ENCODE measurements around the gene C19orf38. TPM values are rescaled to one million over a fixed set of nuclear protein-coding genes. Genes with fewer than 3 reads are reported as not detected.

The C19orf38 gene
- total and polyA plus RNA-seq, 2 experiments from 2014 or later: 0.45 TPM; not detected in 1

GRCh38 chr19:10852941-10853340 is 4.7 kb downstream of the C19orf38 start:
- Histone ChIP-seq H3K79me2 (replicated peaks; ENCODE audit: insufficient read depth) (no peaks in the 10 kb centered on the region), H2AFZ (no peak overlapping the region; the same call in 1 of the 2 replicates), H3K27ac (ENCODE audit: low read depth) (no peak overlapping the region), H3K4me3 (no peak overlapping the region), H3K27me3 (ENCODE audit: insufficient read depth) (no peaks in the 10 kb centered on the region), H3K9me2 (ENCODE audit: insufficient read depth) (no peaks in the 10 kb centered on the region; the same call in 1 of the 2 replicates), H3K36me3 (ENCODE audit: insufficient read depth) (no peaks in the 10 kb centered on the region), H4K20me1 (replicated peaks; ENCODE audit: insufficient read depth) (no peaks in the 10 kb centered on the region), H3K4me1 (ENCODE audit: insufficient read depth) (no peaks in the 10 kb centered on the region), H3K4me2 (no peak overlapping the region), H3F3A (replicated peaks; ENCODE audit: low read depth) (no peaks in the 10 kb centered on the region)
- peaks cover 10% of the 10 kb centered on the region for H3K27me3 Mint-ChIP-seq (ENCODE audit: insufficient read depth, low read depth, poor library complexity)
- no peaks in the 10 kb centered on the region for H3K4me1 Mint-ChIP-seq
- H3K36me3 Mint-ChIP-seq (ENCODE audit: low read depth): no peaks in the 10 kb centered on the region; the same call in 2 of the 3 replicates
- TF ChIP-seq STAT1 (IDR thresholded peaks at IDR 0.05; ENCODE audit: unreplicated experiment): no peak
- no peak for TF ChIP-seq POLR2AphosphoS5 (IDR thresholded peaks at IDR 0.05; ENCODE audit: low read depth)
- no peak for TF ChIP-seq ZNF331 (CRISPR knock-in tag; IDR thresholded peaks at IDR 0.05; ENCODE audit: low read depth)
- TF ChIP-seq, protein P1, sequence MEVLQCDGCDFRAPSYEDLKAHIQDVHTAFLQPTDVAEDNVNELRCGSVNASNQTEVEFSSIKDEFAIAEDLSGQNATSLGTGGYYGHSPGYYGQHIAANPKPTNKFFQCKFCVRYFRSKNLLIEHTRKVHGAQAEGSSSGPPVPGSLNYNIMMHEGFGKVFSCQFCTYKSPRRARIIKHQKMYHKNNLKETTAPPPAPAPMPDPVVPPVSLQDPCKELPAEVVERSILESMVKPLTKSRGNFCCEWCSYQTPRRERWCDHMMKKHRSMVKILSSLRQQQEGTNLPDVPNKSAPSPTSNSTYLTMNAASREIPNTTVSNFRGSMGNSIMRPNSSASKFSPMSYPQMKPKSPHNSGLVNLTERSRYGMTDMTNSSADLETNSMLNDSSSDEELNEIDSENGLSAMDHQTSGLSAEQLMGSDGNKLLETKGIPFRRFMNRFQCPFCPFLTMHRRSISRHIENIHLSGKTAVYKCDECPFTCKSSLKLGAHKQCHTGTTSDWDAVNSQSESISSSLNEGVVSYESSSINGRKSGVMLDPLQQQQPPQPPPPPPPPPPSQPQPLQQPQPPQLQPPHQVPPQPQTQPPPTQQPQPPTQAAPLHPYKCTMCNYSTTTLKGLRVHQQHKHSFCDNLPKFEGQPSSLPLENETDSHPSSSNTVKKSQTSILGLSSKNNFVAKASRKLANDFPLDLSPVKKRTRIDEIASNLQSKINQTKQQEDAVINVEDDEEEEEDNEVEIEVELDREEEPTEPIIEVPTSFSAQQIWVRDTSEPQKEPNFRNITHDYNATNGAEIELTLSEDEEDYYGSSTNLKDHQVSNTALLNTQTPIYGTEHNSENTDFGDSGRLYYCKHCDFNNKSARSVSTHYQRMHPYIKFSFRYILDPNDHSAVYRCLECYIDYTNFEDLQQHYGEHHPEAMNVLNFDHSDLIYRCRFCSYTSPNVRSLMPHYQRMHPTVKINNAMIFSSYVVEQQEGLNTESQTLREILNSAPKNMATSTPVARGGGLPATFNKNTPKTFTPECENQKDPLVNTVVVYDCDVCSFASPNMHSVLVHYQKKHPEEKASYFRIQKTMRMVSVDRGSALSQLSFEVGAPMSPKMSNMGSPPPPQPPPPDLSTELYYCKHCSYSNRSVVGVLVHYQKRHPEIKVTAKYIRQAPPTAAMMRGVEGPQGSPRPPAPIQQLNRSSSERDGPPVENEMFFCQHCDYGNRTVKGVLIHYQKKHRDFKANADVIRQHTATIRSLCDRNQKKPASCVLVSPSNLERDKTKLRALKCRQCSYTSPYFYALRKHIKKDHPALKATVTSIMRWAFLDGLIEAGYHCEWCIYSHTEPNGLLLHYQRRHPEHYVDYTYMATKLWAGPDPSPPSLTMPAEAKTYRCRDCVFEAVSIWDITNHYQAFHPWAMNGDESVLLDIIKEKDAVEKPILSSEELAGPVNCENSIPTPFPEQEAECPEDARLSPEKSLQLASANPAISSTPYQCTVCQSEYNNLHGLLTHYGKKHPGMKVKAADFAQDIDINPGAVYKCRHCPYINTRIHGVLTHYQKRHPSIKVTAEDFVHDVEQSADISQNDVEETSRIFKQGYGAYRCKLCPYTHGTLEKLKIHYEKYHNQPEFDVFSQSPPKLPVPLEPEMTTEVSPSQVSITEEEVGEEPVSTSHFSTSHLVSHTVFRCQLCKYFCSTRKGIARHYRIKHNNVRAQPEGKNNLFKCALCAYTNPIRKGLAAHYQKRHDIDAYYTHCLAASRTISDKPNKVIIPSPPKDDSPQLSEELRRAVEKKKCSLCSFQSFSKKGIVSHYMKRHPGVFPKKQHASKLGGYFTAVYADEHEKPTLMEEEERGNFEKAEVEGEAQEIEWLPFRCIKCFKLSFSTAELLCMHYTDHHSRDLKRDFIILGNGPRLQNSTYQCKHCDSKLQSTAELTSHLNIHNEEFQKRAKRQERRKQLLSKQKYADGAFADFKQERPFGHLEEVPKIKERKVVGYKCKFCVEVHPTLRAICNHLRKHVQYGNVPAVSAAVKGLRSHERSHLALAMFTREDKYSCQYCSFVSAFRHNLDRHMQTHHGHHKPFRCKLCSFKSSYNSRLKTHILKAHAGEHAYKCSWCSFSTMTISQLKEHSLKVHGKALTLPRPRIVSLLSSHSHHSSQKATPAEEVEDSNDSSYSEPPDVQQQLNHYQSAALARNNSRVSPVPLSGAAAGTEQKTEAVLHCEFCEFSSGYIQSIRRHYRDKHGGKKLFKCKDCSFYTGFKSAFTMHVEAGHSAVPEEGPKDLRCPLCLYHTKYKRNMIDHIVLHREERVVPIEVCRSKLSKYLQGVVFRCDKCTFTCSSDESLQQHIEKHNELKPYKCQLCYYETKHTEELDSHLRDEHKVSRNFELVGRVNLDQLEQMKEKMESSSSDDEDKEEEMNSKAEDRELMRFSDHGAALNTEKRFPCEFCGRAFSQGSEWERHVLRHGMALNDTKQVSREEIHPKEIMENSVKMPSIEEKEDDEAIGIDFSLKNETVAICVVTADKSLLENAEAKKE (CRISPR knock-in tag; IDR thresholded peaks at IDR 0.05): no peak
- no peak for TF ChIP-seq EZH2phosphoT487 (IDR thresholded peaks at IDR 0.05; ENCODE audit: unreplicated experiment)
- no peak for TF ChIP-seq JUNB (IDR thresholded peaks at IDR 0.05; ENCODE audit: unreplicated experiment)
- no peak for TF ChIP-seq EZH2 (IDR thresholded peaks at IDR 0.05; ENCODE audit: low read depth, unreplicated experiment)
- TF ChIP-seq ZNF114 (CRISPR knock-in tag; IDR thresholded peaks at IDR 0.05): no peak
- TF ChIP-seq, protein P2, sequence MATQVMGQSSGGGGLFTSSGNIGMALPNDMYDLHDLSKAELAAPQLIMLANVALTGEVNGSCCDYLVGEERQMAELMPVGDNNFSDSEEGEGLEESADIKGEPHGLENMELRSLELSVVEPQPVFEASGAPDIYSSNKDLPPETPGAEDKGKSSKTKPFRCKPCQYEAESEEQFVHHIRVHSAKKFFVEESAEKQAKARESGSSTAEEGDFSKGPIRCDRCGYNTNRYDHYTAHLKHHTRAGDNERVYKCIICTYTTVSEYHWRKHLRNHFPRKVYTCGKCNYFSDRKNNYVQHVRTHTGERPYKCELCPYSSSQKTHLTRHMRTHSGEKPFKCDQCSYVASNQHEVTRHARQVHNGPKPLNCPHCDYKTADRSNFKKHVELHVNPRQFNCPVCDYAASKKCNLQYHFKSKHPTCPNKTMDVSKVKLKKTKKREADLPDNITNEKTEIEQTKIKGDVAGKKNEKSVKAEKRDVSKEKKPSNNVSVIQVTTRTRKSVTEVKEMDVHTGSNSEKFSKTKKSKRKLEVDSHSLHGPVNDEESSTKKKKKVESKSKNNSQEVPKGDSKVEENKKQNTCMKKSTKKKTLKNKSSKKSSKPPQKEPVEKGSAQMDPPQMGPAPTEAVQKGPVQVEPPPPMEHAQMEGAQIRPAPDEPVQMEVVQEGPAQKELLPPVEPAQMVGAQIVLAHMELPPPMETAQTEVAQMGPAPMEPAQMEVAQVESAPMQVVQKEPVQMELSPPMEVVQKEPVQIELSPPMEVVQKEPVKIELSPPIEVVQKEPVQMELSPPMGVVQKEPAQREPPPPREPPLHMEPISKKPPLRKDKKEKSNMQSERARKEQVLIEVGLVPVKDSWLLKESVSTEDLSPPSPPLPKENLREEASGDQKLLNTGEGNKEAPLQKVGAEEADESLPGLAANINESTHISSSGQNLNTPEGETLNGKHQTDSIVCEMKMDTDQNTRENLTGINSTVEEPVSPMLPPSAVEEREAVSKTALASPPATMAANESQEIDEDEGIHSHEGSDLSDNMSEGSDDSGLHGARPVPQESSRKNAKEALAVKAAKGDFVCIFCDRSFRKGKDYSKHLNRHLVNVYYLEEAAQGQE (IDR thresholded peaks at IDR 0.05; ENCODE audit: unreplicated experiment): no peak
- TF ChIP-seq, protein P3, sequence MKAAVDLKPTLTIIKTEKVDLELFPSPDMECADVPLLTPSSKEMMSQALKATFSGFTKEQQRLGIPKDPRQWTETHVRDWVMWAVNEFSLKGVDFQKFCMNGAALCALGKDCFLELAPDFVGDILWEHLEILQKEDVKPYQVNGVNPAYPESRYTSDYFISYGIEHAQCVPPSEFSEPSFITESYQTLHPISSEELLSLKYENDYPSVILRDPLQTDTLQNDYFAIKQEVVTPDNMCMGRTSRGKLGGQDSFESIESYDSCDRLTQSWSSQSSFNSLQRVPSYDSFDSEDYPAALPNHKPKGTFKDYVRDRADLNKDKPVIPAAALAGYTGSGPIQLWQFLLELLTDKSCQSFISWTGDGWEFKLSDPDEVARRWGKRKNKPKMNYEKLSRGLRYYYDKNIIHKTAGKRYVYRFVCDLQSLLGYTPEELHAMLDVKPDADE (IDR thresholded peaks at IDR 0.05): no peak
- TF ChIP-seq NANOG (IDR thresholded peaks at IDR 0.05; ENCODE audit: borderline replicate concordance): no peak
- TF ChIP-seq CREB1 (CRISPR knock-in tag; IDR thresholded peaks at IDR 0.05; ENCODE audit: low read depth): no peak
- TF ChIP-seq, protein P4, sequence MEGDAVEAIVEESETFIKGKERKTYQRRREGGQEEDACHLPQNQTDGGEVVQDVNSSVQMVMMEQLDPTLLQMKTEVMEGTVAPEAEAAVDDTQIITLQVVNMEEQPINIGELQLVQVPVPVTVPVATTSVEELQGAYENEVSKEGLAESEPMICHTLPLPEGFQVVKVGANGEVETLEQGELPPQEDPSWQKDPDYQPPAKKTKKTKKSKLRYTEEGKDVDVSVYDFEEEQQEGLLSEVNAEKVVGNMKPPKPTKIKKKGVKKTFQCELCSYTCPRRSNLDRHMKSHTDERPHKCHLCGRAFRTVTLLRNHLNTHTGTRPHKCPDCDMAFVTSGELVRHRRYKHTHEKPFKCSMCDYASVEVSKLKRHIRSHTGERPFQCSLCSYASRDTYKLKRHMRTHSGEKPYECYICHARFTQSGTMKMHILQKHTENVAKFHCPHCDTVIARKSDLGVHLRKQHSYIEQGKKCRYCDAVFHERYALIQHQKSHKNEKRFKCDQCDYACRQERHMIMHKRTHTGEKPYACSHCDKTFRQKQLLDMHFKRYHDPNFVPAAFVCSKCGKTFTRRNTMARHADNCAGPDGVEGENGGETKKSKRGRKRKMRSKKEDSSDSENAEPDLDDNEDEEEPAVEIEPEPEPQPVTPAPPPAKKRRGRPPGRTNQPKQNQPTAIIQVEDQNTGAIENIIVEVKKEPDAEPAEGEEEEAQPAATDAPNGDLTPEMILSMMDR (conservative IDR thresholded peaks at IDR 0.05; ENCODE audit: low read depth in 2 of 2): no peak
- no peaks in the 10 kb centered on the region for H3K9me3 Mint-ChIP-seq
- no peak for ATAC-seq
- no peak overlapping the region for H3K4me3 Mint-ChIP-seq
- no peak overlapping the region for H3K27ac Mint-ChIP-seq
- no peak for DNase-seq (ENCODE audit: low spot score)
